ENCODE results near the gene ZNF407.

DNA sequence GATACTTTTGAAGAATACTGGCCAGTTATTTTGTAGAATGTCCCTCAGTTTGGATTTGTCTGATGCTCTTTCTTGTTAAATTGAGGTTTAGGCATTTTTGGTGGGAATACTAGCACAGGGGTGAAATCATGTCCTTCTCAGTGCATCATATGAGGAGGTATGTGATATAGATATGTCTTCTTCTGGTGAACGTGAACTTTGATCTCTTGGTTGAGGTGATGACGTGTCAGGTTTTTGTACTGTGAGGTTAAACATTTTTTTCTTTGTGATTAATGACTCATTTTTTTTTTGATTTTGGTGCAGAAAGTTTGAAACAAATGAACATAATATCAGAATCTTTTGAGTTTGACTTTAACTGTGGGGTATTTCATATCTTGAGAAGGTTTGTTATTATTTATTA, 11.0 kb downstream of the ZNF407 start:
- TF ChIP-seq, protein P1, sequence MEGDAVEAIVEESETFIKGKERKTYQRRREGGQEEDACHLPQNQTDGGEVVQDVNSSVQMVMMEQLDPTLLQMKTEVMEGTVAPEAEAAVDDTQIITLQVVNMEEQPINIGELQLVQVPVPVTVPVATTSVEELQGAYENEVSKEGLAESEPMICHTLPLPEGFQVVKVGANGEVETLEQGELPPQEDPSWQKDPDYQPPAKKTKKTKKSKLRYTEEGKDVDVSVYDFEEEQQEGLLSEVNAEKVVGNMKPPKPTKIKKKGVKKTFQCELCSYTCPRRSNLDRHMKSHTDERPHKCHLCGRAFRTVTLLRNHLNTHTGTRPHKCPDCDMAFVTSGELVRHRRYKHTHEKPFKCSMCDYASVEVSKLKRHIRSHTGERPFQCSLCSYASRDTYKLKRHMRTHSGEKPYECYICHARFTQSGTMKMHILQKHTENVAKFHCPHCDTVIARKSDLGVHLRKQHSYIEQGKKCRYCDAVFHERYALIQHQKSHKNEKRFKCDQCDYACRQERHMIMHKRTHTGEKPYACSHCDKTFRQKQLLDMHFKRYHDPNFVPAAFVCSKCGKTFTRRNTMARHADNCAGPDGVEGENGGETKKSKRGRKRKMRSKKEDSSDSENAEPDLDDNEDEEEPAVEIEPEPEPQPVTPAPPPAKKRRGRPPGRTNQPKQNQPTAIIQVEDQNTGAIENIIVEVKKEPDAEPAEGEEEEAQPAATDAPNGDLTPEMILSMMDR (IDR thresholded peaks at IDR 0.05) = no peak
- TF ChIP-seq POLR2A (IDR thresholded peaks at IDR 0.05) = no peak

Measured in heart left ventricle (tissue), 13 donors.